ENCODE data around the gene KATNB1.

DNA sequence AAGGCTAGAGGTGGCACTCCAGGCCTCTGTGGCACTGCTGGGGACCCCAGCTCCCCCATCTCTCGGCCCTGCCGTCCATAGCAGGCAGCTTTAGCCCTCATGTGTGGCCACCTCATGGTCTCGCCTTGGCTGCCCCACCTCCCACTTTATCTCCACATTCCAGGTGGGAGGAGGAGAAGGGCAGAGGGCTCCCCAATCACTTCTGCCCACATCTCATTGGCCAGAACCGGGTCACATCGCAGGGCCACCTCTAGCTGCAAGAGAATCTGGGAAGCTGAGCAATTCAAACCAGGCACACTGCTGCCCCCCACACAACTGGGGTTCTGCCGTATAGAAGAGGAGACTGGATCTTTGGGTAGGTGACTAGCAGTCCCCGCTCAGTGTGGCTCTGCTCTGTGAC, 39.3 kb upstream of the KATNB1 start:
- no peak for TF ChIP-seq POLR2A (IDR thresholded peaks at IDR 0.05)
- TF ChIP-seq, protein P1, sequence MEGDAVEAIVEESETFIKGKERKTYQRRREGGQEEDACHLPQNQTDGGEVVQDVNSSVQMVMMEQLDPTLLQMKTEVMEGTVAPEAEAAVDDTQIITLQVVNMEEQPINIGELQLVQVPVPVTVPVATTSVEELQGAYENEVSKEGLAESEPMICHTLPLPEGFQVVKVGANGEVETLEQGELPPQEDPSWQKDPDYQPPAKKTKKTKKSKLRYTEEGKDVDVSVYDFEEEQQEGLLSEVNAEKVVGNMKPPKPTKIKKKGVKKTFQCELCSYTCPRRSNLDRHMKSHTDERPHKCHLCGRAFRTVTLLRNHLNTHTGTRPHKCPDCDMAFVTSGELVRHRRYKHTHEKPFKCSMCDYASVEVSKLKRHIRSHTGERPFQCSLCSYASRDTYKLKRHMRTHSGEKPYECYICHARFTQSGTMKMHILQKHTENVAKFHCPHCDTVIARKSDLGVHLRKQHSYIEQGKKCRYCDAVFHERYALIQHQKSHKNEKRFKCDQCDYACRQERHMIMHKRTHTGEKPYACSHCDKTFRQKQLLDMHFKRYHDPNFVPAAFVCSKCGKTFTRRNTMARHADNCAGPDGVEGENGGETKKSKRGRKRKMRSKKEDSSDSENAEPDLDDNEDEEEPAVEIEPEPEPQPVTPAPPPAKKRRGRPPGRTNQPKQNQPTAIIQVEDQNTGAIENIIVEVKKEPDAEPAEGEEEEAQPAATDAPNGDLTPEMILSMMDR (IDR thresholded peaks at IDR 0.05), result no peak
